Mesodermal cell (in vitro differentiated cells): ENCODE data around the gene AP2A1.
"Not testable (repeated sequence)": the region's sequence is repeated elsewhere in the genome, so short reads cannot be mapped to it uniquely, and the experiment has no call there.

Source experiments
- H3K27ac ChIP-seq: 2 replicates; pipeline ENCODE4 v1.7.0; 2013; ENCODE audit warnings: mild to moderate bottlenecking, low read depth, low read length, moderate library complexity; ENCODE audit not compliant: severe bottlenecking
- H3K36me3 ChIP-seq: 2 replicates; pipeline ENCODE4 v1.7.1; 2013; ENCODE audit warnings: mild to moderate bottlenecking, low read length, moderate library complexity; ENCODE audit not compliant: control insufficient read depth, insufficient read depth
- H3K4me1 ChIP-seq: one replicate; pipeline ENCODE4 v1.7.1; 2013; ENCODE audit warnings: mild to moderate bottlenecking, low read length; ENCODE audit not compliant: insufficient read depth, control insufficient read depth, poor library complexity, severe bottlenecking
- H3K4me3 ChIP-seq: 2 replicates; pipeline ENCODE4 v1.7.0; 2013; ENCODE audit warnings: low read length, control low read depth, mild to moderate bottlenecking; ENCODE audit not compliant: insufficient read depth, poor library complexity, severe bottlenecking; ENCODE audit errors: extremely low read depth
- H3K9me3 ChIP-seq: 2 replicates; pipeline ENCODE4 v1.7.1; 2013; ENCODE audit warnings: mild to moderate bottlenecking, low read length, moderate library complexity; ENCODE audit not compliant: control insufficient read depth
- WGBS, 2 experiments: methylation state at CpG; one replicate each; pipeline ENCODE4 v1.1.5; 2013; ENCODE audit warnings: missing lambda C conversion rate in 2 of 2; ENCODE audit not compliant: insufficient coverage in 2 of 2; 5-methylcytosine and 5-hydroxymethylcytosine counted together

AP2A1 gene

GRCh38 chr19:49812997-49813861 is 46.4 kb downstream of the AP2A1 start, which contains the start of gene FUZ:
Gene FUZ (minus strand): TSS chr19:49813292. CDS start chr19:49813106, 186 bp downstream.
- Histone ChIP-seq H3K4me3 (peak within 1 kb of the TSS; percentile 50), H3K36me3 (peaks cover under 1% of the 10 kb centered on the region), H3K27ac (peak within 1 kb of the TSS; percentile 97), H3K4me1 (no peaks in the 10 kb centered on the region), H3K9me3 (no peaks in the 10 kb centered on the region)
- WGBS, 2 experiments, result 0% methylated on average over 21 to 25 of the region's 45 CpGs

DNA sequence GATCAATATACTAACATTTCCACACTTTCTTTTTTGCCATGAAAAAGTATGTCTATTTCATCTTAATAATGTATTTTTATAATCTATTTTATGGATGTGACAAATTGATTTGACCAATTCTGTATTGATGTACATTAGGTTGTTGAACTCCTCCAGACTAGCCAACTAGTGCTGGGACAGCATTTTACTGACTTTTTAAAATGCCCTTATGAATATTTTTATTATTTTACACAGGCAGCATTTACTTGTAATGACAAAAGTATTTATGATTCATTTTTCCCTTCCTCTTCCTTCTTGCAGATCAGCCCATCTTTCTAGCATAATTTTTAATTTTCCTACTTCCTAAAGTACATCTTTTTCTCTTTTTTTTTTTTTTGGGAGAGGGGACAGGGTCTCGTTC is 47.2 kb downstream of the AP2A1 start:
- Histone ChIP-seq H3K4me1 (no peaks in the 10 kb centered on the region), H3K4me3 (no peak overlapping the region), H3K36me3 (no peaks in the 10 kb centered on the region), H3K9me3 (no peaks in the 10 kb centered on the region), H3K27ac (peak overlapping the region; percentile 97)
- WGBS, 2 experiments, result no CpG with 5 or more reads among the region's 1 CpG

- peaks cover 16% of the 10 kb centered on the region for H3K36me3 ChIP-seq
- H3K4me3 ChIP-seq, result no peak overlapping the region
- WGBS, 2 experiments, result 88 to 93% methylated on average over 8 to 13 of the region's 14 CpGs
- peaks cover 6% of the 10 kb centered on the region for H3K4me1 ChIP-seq
- H3K9me3 ChIP-seq, result no peaks in the 10 kb centered on the region
- H3K27ac ChIP-seq, result peak overlapping the region; percentile 95
Measured at GRCh38 chr19:49816590-49816989, 49.8 kb downstream of the AP2A1 start.

GRCh38 chr19:49817964-49818648 is 51.3 kb downstream of the AP2A1 start, which contains the start of gene MED25:
Gene MED25 (plus strand): TSS chr19:49818289. CDS start chr19:49818342, 53 bp downstream.
- H3K27ac ChIP-seq, result peak within 1 kb of the TSS; percentile 95
- H3K4me1 ChIP-seq, result peaks cover 6% of the 10 kb centered on the region
- peak within 1 kb of the TSS; percentile 96 for H3K4me3 ChIP-seq
- H3K36me3 ChIP-seq, result peaks cover 25% of the 10 kb centered on the region
- 0% methylated on average over 43 to 53 of the region's 57 CpGs for WGBS, 2 experiments
- no peaks in the 10 kb centered on the region for H3K9me3 ChIP-seq

- peak overlapping the region; percentile 96 for H3K4me3 ChIP-seq
- peak overlapping the region; percentile 95 for H3K27ac ChIP-seq
- no peaks in the 10 kb centered on the region for H3K9me3 ChIP-seq
- 47 to 53% methylated on average over 11 to 16 of the region's 16 CpGs for WGBS, 2 experiments
- peaks cover 6% of the 10 kb centered on the region for H3K4me1 ChIP-seq
- peaks cover 32% of the 10 kb centered on the region for H3K36me3 ChIP-seq
Measured at GRCh38 chr19:49818649-49819370, 52.0 kb downstream of the AP2A1 start.

DNA sequence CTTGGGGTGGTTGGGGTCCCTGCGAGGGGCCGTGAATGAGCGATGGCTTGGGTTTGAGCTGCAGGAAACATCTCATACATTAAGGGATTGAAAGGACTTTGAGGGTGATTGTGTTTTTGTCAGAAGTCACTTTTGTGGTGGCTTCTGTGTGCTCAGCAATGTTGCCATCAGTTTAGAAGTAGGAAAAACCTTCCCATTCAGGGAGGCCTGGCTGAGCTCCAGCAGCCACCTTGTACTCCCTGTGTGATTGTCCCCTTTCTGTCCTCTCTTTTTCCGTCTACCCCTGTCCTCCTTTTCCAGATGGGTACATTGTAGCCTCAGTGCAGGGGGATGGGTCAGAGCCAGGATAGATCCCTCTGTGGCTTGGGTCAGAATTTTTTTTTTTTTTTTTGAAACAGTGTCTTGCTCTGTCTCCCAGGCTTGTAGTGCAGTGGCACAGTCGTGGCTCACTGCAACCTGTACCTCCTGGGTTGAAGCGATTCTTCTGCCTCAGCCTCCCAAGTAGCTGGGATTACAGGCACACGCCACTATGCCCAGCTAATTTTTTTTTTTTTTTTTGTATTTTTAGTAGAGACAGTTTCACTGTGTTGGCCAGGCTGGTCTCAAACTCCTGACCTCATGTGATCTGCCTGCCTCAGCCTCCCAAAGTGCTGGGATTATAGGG is 52.8 kb downstream of the AP2A1 start:
- H3K4me1 ChIP-seq, H3K27ac ChIP-seq, H3K9me3 ChIP-seq: not testable (repeated sequence)
- Histone ChIP-seq H3K4me3 (peak overlapping the region; percentile 96), H3K36me3 (peaks cover 40% of the 10 kb centered on the region)
- 86 to 97% methylated on average over 4 to 5 of the region's 7 CpGs for WGBS, 2 experiments

DNA sequence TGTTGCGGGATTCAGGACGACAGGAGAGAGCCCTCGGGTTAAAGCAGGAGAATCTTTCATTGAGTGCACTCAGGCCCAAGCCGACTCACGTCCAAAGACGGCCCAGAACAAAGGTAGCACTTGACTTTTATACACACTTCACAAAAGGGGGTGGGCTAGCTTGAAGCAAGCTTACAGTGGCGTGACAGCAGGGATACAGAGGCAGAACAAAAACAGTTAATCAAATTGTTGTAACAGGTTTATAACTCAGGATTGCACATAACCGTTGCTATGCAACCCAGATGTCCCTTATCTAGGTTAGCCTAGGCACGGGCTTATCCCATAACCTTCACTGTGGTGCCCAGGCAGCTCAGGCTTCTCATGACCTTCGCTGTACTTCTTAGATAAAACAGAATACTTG is 53.3 kb downstream of the AP2A1 start:
- Histone ChIP-seq H3K27ac (no peak overlapping the region), H3K4me1 (peaks cover 6% of the 10 kb centered on the region), H3K9me3 (no peaks in the 10 kb centered on the region), H3K4me3 (no peak overlapping the region), H3K36me3 (peaks cover 44% of the 10 kb centered on the region)
- WGBS, 2 experiments, result 88 to 97% methylated on average over 6 to 7 of the region's 10 CpGs

GRCh38 chr19:49823472-49823871 is 56.7 kb downstream of the AP2A1 start:
- no peak overlapping the region for H3K4me3 ChIP-seq
- no peak overlapping the region for H3K27ac ChIP-seq
- H3K4me1 ChIP-seq, result peaks cover 6% of the 10 kb centered on the region
- 85 to 89% methylated on average over 11 to 12 of the region's 12 CpGs for WGBS, 2 experiments
- no peaks in the 10 kb centered on the region for H3K9me3 ChIP-seq
- peaks cover 53% of the 10 kb centered on the region for H3K36me3 ChIP-seq

DNA sequence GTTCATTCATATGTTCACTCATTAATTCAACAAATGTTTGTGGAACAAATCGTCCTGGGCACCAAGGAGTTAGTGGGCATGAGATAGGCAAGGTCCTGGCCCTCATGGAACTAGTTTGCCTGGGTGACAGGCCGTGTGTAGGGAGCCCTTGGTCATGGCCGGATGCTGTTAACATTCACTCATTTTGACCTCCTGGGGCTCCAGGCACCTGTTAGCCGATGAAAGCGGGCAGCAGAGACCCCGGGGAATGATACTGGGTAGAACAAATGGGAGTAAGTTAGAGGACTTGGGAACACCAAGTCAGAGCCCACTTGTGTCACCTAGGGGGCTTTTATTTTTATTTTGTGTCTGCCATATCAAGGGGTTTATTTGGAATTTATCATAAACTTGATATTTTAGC is 57.9 kb downstream of the AP2A1 start:
- Histone ChIP-seq H3K9me3 (no peaks in the 10 kb centered on the region), H3K4me3 (no peak overlapping the region), H3K27ac (no peak overlapping the region), H3K36me3 (peaks cover 64% of the 10 kb centered on the region), H3K4me1 (peaks cover under 1% of the 10 kb centered on the region)
- WGBS, 2 experiments, result 95 to 97% methylated on average over 3 to 6 of the region's 6 CpGs

DNA sequence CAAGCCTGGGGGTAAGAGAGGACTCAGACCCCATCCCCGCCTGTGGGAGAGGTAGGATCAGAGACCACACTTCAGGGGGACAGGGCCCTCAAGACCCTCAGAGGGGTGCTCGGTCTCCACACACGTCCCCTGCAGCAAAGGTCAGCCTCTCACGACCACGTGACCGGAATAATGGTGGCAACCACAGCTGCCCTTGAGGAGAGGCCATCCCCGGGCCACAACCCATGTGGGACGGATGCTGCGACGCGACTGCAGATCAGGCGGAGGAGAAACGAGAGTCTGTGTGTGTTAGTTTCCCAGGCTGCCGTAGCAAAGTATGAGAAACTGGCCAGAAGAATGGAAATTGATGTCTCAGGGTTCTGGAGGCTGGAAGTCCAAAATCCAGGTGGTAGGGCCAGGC is 60.2 kb downstream of the AP2A1 start:
- H3K4me3 ChIP-seq, result no peak overlapping the region
- no peak overlapping the region for H3K27ac ChIP-seq
- H3K4me1 ChIP-seq, result peaks cover 4% of the 10 kb centered on the region
- 95 to 98% methylated on average over 14 of the region's 14 CpGs for WGBS, 2 experiments
- no peaks in the 10 kb centered on the region for H3K9me3 ChIP-seq
- peaks cover 72% of the 10 kb centered on the region for H3K36me3 ChIP-seq
